VCaP (cell line): ENCODE data around the gene UBN2.

Experiments
- H3K27ac ChIP-seq: fragments of 450-650 bp; 2 replicates; pipeline ENCODE4 v1.5.1; 2017
- TF ChIP-seq, protein P1 (sequence below): fragments of 450-650 bp; conservative IDR thresholded peaks from 2 replicates; pipeline ENCODE4 v1.5.1; 2017; ENCODE audit warnings: mild to moderate bottlenecking, moderate library complexity

Gene UBN2

DNA sequence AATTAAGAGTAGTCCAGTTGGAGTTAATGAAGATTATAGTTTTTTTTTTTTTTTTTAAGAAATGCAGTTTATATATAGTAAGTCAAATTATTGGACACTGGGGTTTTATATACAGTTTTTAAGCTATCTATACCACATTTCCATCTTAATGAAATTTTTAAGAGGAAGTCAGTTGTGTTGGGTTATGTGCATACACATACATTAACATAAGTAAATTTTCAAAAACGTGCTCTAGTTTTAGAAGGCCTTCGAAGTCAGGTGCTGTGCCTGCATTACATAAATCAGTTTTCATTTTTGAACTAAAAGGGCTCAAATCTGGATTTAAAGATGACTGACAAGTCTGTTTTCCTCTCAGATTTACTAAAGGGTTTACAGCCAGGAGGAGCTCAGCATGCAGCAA, 62.5 kb downstream of the UBN2 start:
- no peak overlapping the region for H3K27ac ChIP-seq
- TF ChIP-seq, protein P1, sequence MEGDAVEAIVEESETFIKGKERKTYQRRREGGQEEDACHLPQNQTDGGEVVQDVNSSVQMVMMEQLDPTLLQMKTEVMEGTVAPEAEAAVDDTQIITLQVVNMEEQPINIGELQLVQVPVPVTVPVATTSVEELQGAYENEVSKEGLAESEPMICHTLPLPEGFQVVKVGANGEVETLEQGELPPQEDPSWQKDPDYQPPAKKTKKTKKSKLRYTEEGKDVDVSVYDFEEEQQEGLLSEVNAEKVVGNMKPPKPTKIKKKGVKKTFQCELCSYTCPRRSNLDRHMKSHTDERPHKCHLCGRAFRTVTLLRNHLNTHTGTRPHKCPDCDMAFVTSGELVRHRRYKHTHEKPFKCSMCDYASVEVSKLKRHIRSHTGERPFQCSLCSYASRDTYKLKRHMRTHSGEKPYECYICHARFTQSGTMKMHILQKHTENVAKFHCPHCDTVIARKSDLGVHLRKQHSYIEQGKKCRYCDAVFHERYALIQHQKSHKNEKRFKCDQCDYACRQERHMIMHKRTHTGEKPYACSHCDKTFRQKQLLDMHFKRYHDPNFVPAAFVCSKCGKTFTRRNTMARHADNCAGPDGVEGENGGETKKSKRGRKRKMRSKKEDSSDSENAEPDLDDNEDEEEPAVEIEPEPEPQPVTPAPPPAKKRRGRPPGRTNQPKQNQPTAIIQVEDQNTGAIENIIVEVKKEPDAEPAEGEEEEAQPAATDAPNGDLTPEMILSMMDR, result no peak

DNA sequence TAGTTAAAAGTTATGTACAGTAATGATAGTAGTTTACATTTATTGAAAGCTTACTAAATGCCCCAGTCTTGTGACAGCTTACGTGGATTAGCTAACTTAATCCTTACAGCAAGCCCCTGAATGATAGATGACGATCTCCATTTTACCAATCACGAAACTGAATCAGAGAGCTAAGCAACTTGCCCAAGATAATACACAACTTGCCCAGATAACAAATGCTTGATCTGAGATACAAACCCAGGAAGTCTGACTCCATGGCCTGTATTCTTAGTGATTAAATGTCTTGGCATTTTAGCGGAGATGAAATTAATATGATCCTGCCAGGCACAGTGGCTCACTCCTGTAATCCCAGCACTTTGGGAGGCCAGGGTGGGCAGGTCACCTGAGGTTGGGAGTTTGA, 63.2 kb downstream of the UBN2 start:
- TF ChIP-seq, protein P1, result no peak

DNA sequence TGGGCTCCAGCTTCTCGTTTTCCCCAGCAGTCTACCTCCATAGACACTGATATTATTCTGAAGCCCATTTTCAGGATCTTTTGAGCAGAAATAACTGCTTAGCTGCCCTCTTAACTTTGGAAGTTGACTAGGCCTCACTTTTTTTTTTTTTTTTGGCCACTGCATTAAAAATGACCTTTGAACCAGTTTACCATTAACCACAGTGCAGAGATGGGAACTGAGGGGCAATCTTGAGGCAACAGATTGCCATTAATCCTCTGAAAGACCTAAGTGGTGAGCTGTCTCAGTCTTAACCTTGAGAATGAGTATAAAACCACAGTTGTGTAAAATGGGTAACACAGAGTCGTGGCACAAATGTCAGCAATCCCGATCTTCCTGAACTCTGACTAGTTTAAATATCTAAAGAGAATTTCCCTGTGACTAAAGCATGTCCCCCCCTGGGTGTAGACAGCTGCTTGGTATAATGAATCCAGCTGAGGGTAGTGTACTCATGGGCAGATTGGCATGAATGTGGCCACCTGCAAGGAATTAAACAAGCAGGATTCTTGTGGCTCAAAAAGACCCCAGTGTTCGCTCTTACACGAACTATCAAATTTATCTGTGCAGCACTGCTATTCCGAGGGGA, 64.0 kb downstream of the UBN2 start:
- TF ChIP-seq, protein P1, result no peak
- no peak overlapping the region for H3K27ac ChIP-seq

More for the DNA sequence above, 63.2 kb downstream of the UBN2 start:
- no peak overlapping the region for H3K27ac ChIP-seq

DNA sequence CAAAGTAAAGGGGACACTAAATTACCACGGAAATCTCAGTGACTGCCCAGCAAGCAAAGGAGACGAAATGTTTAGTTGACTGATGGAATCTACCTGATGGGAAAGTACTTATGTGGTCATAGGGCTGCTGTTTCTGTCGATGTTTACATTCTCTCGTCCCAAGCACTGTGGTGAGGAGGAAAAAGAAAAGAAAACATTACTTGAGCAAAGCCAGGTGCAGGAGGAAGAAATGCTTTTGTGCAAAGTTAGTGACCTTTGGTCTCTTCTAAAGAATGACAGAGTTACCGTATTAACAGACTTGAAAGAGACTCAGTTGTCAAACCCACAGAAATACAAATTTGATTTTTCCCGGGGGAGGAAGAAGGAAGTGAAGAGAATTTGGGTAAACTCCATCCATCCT, 66.8 kb downstream of the UBN2 start:
- H3K27ac ChIP-seq, result no peak overlapping the region
- TF ChIP-seq, protein P1, result no peak

DNA sequence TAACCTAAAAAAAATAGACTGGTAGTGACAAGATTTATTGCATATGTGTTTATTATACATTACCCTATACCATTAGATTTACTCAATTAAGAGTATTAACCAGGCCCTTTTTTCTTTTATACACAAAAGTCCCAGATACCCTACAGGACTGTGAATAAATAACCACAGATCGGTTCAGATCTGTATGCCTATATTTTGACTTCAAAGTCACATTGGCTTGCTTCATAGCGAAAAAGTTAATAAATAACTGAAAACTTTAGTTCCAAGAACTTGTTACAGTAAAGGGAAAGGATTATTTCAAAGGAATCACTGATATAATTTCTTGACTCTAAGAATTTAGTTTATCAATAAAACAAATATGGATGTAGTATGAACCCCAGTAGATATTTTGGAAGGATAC, 68.3 kb downstream of the UBN2 start:
- no peak overlapping the region for H3K27ac ChIP-seq
- TF ChIP-seq, protein P1, result no peak

DNA sequence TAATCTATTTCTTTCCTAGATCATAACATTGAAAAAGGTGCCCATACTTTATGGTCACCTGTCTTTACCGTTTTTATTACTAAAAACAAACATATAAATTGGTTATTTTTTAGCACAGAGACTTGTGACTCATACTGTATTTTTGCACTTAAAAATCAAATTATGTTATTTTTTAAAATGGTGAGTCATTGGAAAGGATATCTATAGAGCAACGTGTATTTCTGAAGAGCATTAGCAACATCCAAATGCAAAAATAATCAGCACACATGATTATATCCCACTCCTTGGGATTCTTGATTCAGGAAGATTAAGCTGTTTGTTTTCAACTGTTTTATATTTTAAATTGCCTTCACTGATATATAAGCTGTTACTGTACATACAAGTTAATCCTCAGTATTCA, 69.4 kb downstream of the UBN2 start:
- TF ChIP-seq, protein P1, result no peak

DNA sequence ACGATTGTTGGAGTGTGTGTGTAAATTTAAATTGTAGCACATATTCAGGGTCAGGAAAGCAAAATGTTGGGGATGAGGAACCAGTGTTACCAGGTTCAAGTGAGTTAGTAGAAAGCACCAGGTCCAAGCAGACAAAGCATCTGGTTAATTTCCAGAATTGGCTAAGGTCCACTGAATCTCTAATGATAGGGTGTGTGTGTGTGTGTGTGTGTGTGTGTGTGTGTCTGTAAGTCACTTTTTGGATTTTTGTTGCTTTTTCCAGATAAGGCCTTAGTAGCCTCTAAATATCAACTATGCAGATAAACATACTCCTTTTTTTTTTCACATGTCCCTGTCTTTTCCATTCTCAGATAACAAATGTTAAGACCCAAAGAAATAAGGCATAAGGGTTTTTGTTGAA, 73.5 kb downstream of the UBN2 start:
- TF ChIP-seq, protein P1, result no peak
- H3K27ac ChIP-seq, result no peak overlapping the region

More for the DNA sequence above, 69.4 kb downstream of the UBN2 start:
- no peak overlapping the region for H3K27ac ChIP-seq
